HUES48 (cell line): ENCODE results near the gene CTXND1.

Source experiments
- H3K27ac ChIP-seq: one replicate; pipeline ENCODE4 v1.7.0; 2013; ENCODE audit warnings: low read depth, low read length, inconsistent platforms
- H3K27me3 ChIP-seq: 2 replicates; pipeline ENCODE4 v1.6.1; 2013; ENCODE audit warnings: mild to moderate bottlenecking, low read length; ENCODE audit not compliant: control insufficient read depth, insufficient read depth
- H3K36me3 ChIP-seq: 2 replicates; pipeline ENCODE4 v1.6.1; 2013; ENCODE audit warnings: low read length; ENCODE audit not compliant: control insufficient read depth, insufficient read depth
- H3K4me1 ChIP-seq: 2 replicates; pipeline ENCODE4 v1.6.1; 2013; ENCODE audit warnings: mild to moderate bottlenecking, low read length; ENCODE audit not compliant: control insufficient read depth, insufficient read depth
- H3K4me3 ChIP-seq: 2 replicates; pipeline ENCODE4 v1.5.1; 2013; ENCODE audit warnings: mild to moderate bottlenecking, low read depth, low read length
- H3K9ac ChIP-seq: 2 replicates; pipeline ENCODE4 v1.6.1; 2013; ENCODE audit warnings: mild to moderate bottlenecking, low read depth, low read length, moderate library complexity
- H3K9me3 ChIP-seq: 2 replicates; pipeline ENCODE4 v1.6.1; 2013; ENCODE audit warnings: low read length; ENCODE audit not compliant: control insufficient read depth, insufficient read depth

Gene CTXND1

DNA sequence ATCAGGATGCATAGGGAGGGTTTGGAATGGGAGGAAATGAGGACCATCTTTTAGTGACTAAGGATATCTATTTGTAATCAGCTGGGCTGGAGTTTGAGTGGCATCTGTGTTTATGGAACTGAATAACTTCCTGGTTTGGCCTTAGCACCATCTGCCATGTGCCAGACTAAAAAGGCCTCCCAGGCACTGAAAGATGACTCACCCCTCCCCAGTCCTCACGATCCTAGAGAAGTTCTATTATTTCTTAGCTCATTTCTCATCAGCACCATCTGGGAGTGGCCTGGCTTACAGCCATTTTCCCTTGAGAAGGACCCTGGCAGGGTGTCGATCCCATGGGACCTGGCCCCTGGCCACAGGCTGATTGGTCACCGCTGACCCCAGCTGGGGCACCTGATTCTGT lies 23.9 kb upstream of the CTXND1 start:
- Histone ChIP-seq H3K4me3 (no peak overlapping the region), H3K9me3 (no peaks in the 10 kb centered on the region), H3K27me3 (no peaks in the 10 kb centered on the region), H3K4me1 (no peaks in the 10 kb centered on the region), H3K27ac (no peak overlapping the region), H3K36me3 (no peaks in the 10 kb centered on the region), H3K9ac (no peak overlapping the region)

DNA sequence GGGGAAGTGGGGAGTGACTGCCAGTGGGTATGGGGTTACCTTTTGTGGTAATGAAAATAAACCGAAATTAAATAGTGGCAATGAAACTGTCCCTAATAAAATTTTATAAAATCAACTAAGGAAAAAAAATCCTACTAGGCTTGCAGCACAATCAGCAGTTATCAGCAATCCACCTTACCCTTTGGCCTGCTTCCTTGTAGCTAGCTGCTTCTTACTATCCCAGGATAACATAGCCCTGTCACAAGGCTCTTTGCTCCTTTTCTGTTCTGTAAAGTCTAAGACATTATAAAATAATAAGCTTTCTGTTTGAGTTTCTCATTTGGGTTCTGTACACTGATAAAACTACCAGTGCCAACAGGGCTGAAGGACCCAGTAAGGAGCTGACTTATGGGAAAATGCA lies 23.0 kb upstream of the CTXND1 start:
- Histone ChIP-seq H3K4me1 (no peaks in the 10 kb centered on the region), H3K9ac (no peak overlapping the region), H3K9me3 (no peaks in the 10 kb centered on the region), H3K4me3 (no peak overlapping the region), H3K27ac (no peak overlapping the region), H3K27me3 (no peaks in the 10 kb centered on the region), H3K36me3 (no peaks in the 10 kb centered on the region)

- no peaks in the 10 kb centered on the region for H3K9me3 ChIP-seq
- no peak overlapping the region for H3K27ac ChIP-seq
- no peak overlapping the region for H3K9ac ChIP-seq
- H3K4me3 ChIP-seq, result no peak overlapping the region
- H3K4me1 ChIP-seq, result no peaks in the 10 kb centered on the region
- no peaks in the 10 kb centered on the region for H3K27me3 ChIP-seq
- no peaks in the 10 kb centered on the region for H3K36me3 ChIP-seq
These were observed 22.5 kb upstream of the CTXND1 start for GRCh38 chr15:80274554-80274953.

DNA sequence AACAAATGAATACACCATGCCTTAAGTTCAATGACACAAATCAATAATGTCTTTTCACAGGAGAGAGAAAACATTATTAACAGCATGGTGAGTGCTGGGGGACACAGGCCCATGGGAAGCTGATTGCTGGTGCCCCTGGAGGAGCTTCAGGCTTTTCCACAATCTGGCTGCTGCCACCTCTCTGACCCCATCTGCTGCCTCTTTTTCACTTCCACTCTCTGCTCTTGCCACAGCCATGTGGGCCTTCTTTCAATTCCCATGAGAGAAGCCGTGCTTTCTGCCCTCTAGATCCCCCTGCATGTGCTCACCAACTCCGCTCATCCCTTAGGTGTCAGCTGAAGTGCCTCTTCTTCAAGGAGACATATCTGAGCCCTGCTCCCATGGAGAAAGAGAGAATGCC lies 21.0 kb upstream of the CTXND1 start:
- Histone ChIP-seq H3K9ac (no peak overlapping the region), H3K27ac (no peak overlapping the region), H3K4me1 (no peaks in the 10 kb centered on the region), H3K36me3 (no peaks in the 10 kb centered on the region), H3K27me3 (no peaks in the 10 kb centered on the region), H3K4me3 (no peak overlapping the region), H3K9me3 (no peaks in the 10 kb centered on the region)

- H3K36me3 ChIP-seq, result no peaks in the 10 kb centered on the region
- H3K27ac ChIP-seq, result no peak overlapping the region
- H3K4me1 ChIP-seq, result no peaks in the 10 kb centered on the region
- no peaks in the 10 kb centered on the region for H3K27me3 ChIP-seq
- H3K9me3 ChIP-seq, result no peaks in the 10 kb centered on the region
- no peak overlapping the region for H3K9ac ChIP-seq
- H3K4me3 ChIP-seq, result no peak overlapping the region
These were observed 18.5 kb upstream of the CTXND1 start for GRCh38 chr15:80270472-80270871.

DNA sequence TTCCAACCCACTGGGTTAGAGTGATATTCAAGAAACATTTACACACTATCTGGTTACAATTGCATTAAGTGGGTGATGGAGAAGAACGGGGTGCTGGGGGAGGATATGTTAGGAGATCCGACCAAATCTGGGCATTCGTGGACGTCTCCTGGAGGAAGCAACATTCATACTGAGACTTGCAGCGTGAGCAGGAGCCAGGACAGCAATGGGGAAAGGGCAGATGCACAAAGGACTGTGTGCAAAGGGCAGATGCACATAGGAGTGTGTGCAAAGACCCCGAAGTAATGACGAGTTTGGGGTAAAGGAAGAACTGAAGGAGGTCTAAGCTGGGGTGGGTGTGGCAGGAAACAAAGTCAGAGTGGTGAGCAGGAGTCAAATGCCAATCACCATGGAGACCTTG lies 16.1 kb upstream of the CTXND1 start:
- H3K9me3 ChIP-seq, result no peaks in the 10 kb centered on the region
- no peak overlapping the region for H3K9ac ChIP-seq
- H3K27me3 ChIP-seq, result no peaks in the 10 kb centered on the region
- no peaks in the 10 kb centered on the region for H3K4me1 ChIP-seq
- H3K4me3 ChIP-seq, result no peak overlapping the region
- H3K27ac ChIP-seq, result no peak overlapping the region
- H3K36me3 ChIP-seq, result no peaks in the 10 kb centered on the region

DNA sequence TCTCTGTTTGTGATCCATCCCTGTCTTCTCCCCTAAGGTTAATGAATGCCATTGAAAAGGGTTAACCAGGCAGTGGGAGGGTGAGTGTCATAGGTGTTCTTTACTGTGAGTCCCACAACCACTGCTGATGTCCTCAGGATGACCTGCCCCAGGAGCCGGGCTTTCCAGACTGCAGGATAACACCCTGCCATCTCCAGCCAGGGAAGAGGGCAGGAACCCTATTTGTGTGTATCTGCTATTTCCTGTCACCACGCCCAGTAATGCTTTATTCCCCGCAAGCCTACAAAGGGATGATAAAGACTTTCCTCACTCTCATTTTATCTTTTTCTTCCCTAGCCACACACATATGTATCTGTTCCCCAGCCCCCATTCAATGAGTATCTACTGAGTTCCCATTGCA lies 15.6 kb upstream of the CTXND1 start:
- Histone ChIP-seq H3K4me3 (no peak overlapping the region), H3K9me3 (no peaks in the 10 kb centered on the region), H3K9ac (no peak overlapping the region), H3K4me1 (no peaks in the 10 kb centered on the region), H3K27ac (no peak overlapping the region), H3K27me3 (no peaks in the 10 kb centered on the region), H3K36me3 (no peaks in the 10 kb centered on the region)

GRCh38 chr15:80266745-80267144 lies 14.7 kb upstream of the CTXND1 start:
- Histone ChIP-seq H3K9ac (no peak overlapping the region), H3K27ac (no peak overlapping the region), H3K4me3 (no peak overlapping the region), H3K27me3 (no peaks in the 10 kb centered on the region), H3K36me3 (no peaks in the 10 kb centered on the region), H3K9me3 (no peaks in the 10 kb centered on the region), H3K4me1 (no peaks in the 10 kb centered on the region)

DNA sequence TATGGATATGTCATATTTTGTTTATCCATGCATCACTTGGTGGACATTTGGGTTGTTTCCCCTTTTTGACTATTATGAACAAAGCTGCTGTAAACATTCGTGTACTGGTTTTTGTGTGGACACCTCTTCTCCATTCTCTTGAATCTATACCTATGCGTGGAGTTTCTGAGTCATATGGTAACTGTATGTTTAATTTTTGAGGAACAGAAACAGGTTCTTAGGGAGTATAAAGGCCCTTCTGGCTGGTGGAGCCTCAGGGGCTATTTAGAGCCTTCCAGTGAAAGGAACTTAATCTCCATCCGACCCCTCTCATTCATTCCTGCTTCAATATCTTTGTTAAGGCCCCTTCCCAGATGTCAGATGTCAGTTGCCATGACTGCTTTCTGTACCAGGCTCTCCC lies 14.1 kb upstream of the CTXND1 start:
- H3K4me3 ChIP-seq, result no peak overlapping the region
- no peaks in the 10 kb centered on the region for H3K9me3 ChIP-seq
- no peak overlapping the region for H3K27ac ChIP-seq
- no peaks in the 10 kb centered on the region for H3K4me1 ChIP-seq
- no peak overlapping the region for H3K9ac ChIP-seq
- H3K27me3 ChIP-seq, result no peaks in the 10 kb centered on the region
- no peaks in the 10 kb centered on the region for H3K36me3 ChIP-seq

- Histone ChIP-seq H3K4me3 (no peak overlapping the region), H3K9me3 (no peaks in the 10 kb centered on the region), H3K9ac (no peak overlapping the region), H3K36me3 (no peaks in the 10 kb centered on the region), H3K27me3 (no peaks in the 10 kb centered on the region), H3K27ac (no peak overlapping the region), H3K4me1 (no peaks in the 10 kb centered on the region)
These were observed 13.0 kb upstream of the CTXND1 start for GRCh38 chr15:80265021-80265420.

DNA sequence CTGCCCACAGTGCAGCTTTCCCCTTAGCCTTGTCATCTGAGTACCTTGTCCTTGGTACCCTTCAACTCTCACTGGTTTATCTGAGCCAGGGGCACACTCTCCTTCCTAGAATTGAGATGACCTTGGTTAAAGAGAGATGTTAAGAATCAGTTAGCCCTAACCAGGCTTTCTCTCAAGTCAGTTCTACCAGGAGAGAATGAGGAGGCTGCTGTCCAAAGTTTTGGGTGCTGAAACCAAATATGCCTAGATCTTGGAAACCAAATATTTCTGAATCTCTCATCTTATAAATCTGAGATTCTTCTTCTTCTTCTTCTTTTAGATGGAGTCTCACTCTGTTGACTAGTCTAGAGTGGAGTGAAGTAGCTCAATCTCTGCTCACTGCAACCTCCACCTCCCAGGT lies 12.0 kb upstream of the CTXND1 start:
- H3K9me3 ChIP-seq, result no peaks in the 10 kb centered on the region
- H3K36me3 ChIP-seq, result no peaks in the 10 kb centered on the region
- H3K9ac ChIP-seq, result no peak overlapping the region
- no peaks in the 10 kb centered on the region for H3K4me1 ChIP-seq
- H3K4me3 ChIP-seq, result no peak overlapping the region
- H3K27ac ChIP-seq, result no peak overlapping the region
- H3K27me3 ChIP-seq, result no peaks in the 10 kb centered on the region

DNA sequence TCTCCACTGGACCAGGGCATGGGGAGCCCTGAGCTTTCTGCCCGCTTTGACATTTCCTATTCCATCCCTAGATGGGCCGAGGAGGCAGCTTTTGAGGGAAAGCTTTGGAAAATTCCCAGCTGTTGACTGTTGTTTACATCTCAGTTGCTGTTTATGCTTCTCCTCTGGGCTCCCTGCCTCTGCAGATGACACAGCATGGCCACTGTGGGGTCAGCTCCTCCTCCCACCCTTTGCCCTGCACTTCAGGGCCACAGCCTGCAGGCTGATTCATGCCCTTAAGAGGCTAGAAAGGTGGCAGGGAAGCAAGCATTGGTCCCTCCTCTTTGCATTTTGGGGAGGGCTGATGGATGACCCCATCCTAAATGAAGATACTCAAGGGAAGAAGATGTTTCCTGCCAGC lies 8.5 kb upstream of the CTXND1 start:
- Histone ChIP-seq H3K27me3 (no peaks in the 10 kb centered on the region), H3K36me3 (no peaks in the 10 kb centered on the region), H3K9me3 (no peaks in the 10 kb centered on the region), H3K27ac (no peak overlapping the region), H3K4me1 (no peaks in the 10 kb centered on the region), H3K4me3 (no peak overlapping the region), H3K9ac (no peak overlapping the region)
